Endothelial cell (in vitro differentiated cells): ENCODE results near the gene C5AR2. TPM values are rescaled to one million over a fixed set of nuclear protein-coding genes. Genes with fewer than 3 reads are reported as not detected.
A peak's percentile ranks its signal among the peaks of the same experiment; 100 is the strongest.
"Not testable (repeated sequence)": the region's sequence is repeated elsewhere in the genome, so short reads cannot be mapped to it uniquely, and the experiment has no call there.

Source experiments
- DNase-seq: peaks from one replicate; pipeline ENCODE4 v3.0.0; 2021; ENCODE audit warnings: low spot score
- H3K27ac Mint-ChIP-seq: one replicate; pipeline ENCODE4 v1.8.0; 2021; ENCODE audit warnings: mixed read lengths, inconsistent platforms; ENCODE audit not compliant: unreplicated experiment
- H3K27me3 Mint-ChIP-seq: one replicate; pipeline ENCODE4 v1.8.0; 2021; ENCODE audit warnings: mild to moderate bottlenecking, moderate library complexity, mixed read lengths, inconsistent platforms; ENCODE audit not compliant: unreplicated experiment
- H3K36me3 Mint-ChIP-seq: one replicate; pipeline ENCODE4 v1.8.0; 2021; ENCODE audit warnings: mild to moderate bottlenecking, low read depth, mixed read lengths, inconsistent platforms; ENCODE audit not compliant: unreplicated experiment
- H3K4me1 Mint-ChIP-seq: one replicate; pipeline ENCODE4 v1.8.0; 2021; ENCODE audit warnings: mild to moderate bottlenecking, mixed read lengths, inconsistent platforms; ENCODE audit not compliant: unreplicated experiment
- H3K4me3 Mint-ChIP-seq: one replicate; pipeline ENCODE4 v1.8.0; 2021; ENCODE audit warnings: mild to moderate bottlenecking, mixed read lengths, inconsistent platforms; ENCODE audit not compliant: unreplicated experiment
- H3K9me3 Mint-ChIP-seq: one replicate; pipeline ENCODE4 v1.8.0; 2021; ENCODE audit warnings: mixed read lengths, inconsistent platforms; ENCODE audit not compliant: unreplicated experiment
- CTCF ChIP-seq: fragments of 200-600 bp; sonication (generic); IDR thresholded peaks from one replicate; pipeline ENCODE4 v1.5.0; 2021; ENCODE audit warnings: antibody characterized with exemption; ENCODE audit not compliant: unreplicated experiment
- total RNA-seq: library from RNA; stranded (reverse); fragmentation: NEBNext Ultra II Directional; extraction: Animal tissue kit (Norgen Biotek cat#: 25700); gene quantifications from one replicate; pipeline ENCODE4 v1.2.1, GENCODE V29; 2021; ENCODE audit not compliant: unreplicated experiment

The C5AR2 gene
- total RNA-seq, 1 donor from 2014 or later, result 0.59 TPM

DNA sequence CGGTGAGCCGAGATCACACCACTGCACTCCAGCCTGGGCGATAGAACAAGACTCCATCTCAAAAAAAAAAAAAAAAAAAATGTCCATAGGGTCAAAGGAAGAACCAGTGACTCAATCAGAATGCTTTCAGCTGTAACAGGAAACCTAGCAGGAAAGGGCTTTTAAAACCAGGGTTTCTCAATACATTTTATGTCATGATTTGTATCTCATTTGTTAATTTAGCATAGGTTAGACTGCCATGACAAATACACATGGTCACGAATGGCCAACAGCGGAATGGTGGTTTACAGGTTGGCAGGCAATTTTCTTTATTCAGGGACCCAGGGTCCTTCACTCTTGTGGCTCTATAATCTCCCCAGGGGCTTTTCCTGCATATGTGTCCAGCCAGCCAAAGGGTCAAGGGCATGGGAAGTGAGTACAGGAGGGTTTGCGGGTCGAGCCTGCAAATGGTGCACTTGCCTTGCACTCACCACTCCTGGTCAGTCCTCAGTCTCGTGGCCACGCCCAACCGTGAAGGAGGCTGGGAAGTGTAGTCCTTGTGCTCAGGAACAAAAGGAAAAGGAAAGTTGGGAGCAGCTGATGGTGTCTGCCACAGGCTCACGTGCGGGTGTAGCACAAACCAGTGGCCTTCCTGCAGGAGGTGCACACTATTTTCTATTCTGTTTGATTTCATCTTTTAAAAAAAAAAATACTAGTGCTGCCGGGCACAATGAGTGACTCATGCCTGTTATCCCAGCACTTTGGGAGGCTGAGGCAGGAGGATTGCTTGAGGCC, 32.0 kb downstream of the C5AR2 start:
- Mint-ChIP-seq H3K27me3 (peaks cover 2% of the 10 kb centered on the region), H3K27ac (peak overlapping the region; percentile 85), H3K36me3 (peaks cover 26% of the 10 kb centered on the region), H3K4me3 (no peak overlapping the region), H3K4me1 (peaks cover 6% of the 10 kb centered on the region), H3K9me3 (no peaks in the 10 kb centered on the region)
- no peak for TF ChIP-seq CTCF
- peak; percentile 18 for DNase-seq

GRCh38 chr19:47365455-47365854, 33.5 kb downstream of the C5AR2 start:
- Mint-ChIP-seq H3K4me3 (peak overlapping the region; percentile 11), H3K36me3 (peaks cover 25% of the 10 kb centered on the region)
- not testable (repeated sequence) for H3K27ac Mint-ChIP-seq, DNase-seq, H3K27me3 Mint-ChIP-seq, H3K9me3 Mint-ChIP-seq, H3K4me1 Mint-ChIP-seq

DNA sequence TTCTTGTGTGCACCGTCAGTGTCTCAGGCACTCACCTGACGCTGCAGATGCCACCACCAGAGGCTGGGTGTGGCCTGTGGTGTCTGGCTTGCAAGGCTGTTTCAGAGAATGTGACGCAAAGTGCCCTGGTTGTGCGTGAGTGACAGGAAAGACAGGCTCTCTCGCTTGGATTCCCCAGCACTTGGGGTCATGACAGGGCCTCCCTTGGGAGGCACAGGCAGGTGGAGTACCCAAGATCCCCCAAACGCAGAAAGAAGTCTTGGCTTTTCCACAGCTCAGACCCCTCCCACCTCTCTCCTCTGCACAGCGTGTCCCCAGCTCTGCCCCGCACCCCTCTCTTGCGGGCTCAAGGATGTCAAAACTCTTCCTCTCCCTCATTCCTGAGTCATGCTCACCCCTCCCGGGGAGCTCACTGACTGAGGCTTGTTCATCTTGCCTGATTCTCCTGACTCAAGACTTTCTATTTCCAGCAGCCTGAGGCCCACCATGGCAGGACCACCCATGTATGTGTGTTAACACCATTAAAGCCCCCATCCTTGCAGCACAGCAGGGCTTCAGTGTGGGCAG, 38.2 kb downstream of the C5AR2 start:
- H3K4me3 Mint-ChIP-seq, result no peak overlapping the region
- H3K4me1 Mint-ChIP-seq, result peaks cover 2% of the 10 kb centered on the region
- H3K27me3 Mint-ChIP-seq, result peaks cover 5% of the 10 kb centered on the region
- DNase-seq, result no peak
- no peaks in the 10 kb centered on the region for H3K9me3 Mint-ChIP-seq
- no peak for TF ChIP-seq CTCF
- H3K27ac Mint-ChIP-seq, result no peak overlapping the region
- peaks cover 28% of the 10 kb centered on the region for H3K36me3 Mint-ChIP-seq

DNA sequence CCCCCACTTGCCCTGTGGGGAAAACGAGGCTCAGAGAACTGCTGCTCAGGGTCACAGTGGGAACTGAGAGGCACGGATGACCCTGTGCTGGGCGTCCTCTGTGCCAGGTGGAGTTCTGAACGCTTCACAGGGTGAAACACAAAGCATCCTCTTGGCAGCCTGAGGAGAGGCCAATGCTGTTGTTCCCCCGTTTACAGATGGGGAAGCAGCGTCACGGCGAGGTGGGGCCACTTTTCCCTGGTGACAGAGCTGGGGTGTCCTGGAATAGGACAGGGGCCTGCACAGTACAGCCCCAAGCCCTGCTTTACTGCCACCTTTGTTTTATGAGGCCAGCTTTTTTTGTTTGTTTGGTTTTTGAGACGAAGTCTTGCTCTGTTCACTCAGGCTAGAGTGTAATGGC, 39.3 kb downstream of the C5AR2 start:
- no peak overlapping the region for H3K4me3 Mint-ChIP-seq

GRCh38 chr19:47372603-47373002, 40.6 kb downstream of the C5AR2 start:
- no peak for TF ChIP-seq CTCF
- H3K27ac Mint-ChIP-seq, result no peak overlapping the region
- peaks cover 5% of the 10 kb centered on the region for H3K27me3 Mint-ChIP-seq
- DNase-seq, result no peak
- H3K36me3 Mint-ChIP-seq, result peaks cover 27% of the 10 kb centered on the region
- H3K4me1 Mint-ChIP-seq, result peaks cover 2% of the 10 kb centered on the region
- no peak overlapping the region for H3K4me3 Mint-ChIP-seq
- H3K9me3 Mint-ChIP-seq, result no peaks in the 10 kb centered on the region

More for the DNA sequence above, 39.3 kb downstream of the C5AR2 start:
- Mint-ChIP-seq H3K27ac (no peak overlapping the region), H3K36me3 (peaks cover 27% of the 10 kb centered on the region), H3K9me3 (no peaks in the 10 kb centered on the region), H3K27me3 (peaks cover 5% of the 10 kb centered on the region), H3K4me1 (peaks cover 2% of the 10 kb centered on the region)
- DNase-seq, result no peak
- no peak for TF ChIP-seq CTCF
